Kidney epithelial cell (primary cell): ENCODE data around the gene SLC4A5. TPM values are rescaled to one million over a fixed set of nuclear protein-coding genes. Genes with fewer than 3 reads are reported as not detected.
A peak's percentile ranks its signal among the peaks of the same experiment; 100 is the strongest.

ENCODE experiments used
- DNase-seq: peaks from one replicate; pipeline ENCODE4 v3.0.0-alpha.2; 2010; ENCODE audit warnings: low read depth
- H3K27me3 ChIP-seq: 2 replicates; pipeline ENCODE4 v1.6.0; 2011; ENCODE audit warnings: low read length; ENCODE audit not compliant: control insufficient read depth, insufficient read depth
- H3K36me3 ChIP-seq: 2 replicates; pipeline ENCODE4 v1.5.1; 2011; ENCODE audit warnings: low read length; ENCODE audit not compliant: control insufficient read depth, insufficient read depth
- H3K4me3 ChIP-seq: 2 replicates; pipeline ENCODE4 v1.5.1; 2011; ENCODE audit warnings: low read depth, mild to moderate bottlenecking, control low read depth, low read length
- CTCF ChIP-seq: IDR thresholded peaks from 2 replicates; pipeline ENCODE4 v1.5.1; 2011; ENCODE audit warnings: mild to moderate bottlenecking, moderate library complexity, low read length, control low read depth, inconsistent platforms; ENCODE audit not compliant: insufficient read depth, poor library complexity, severe bottlenecking
- total RNA-seq: library from RNA; depleted of rRNA; stranded (reverse); fragments of >200 nt; gene quantifications from 2 replicates; pipeline ENCODE4 v1.2.3, GENCODE V29; 2015

SLC4A5 gene
- total RNA-seq, 1 donor from 2014 or later, result 1.8 TPM

- no peak for TF ChIP-seq CTCF
- Histone ChIP-seq H3K27me3 (no peaks in the 10 kb centered on the region), H3K36me3 (peaks cover 3% of the 10 kb centered on the region), H3K4me3 (peak within 1 kb of the TSS; percentile 27)
- DNase-seq, result peak; percentile 26
Observed at GRCh38 chr2:74379851-74380789, 36.9 kb upstream of the SLC4A5 start, which contains the start of gene DCTN1. Gene DCTN1 (minus strand): TSS chr2:74380311. CDS start chr2:74380037, 274 bp downstream.

DNA sequence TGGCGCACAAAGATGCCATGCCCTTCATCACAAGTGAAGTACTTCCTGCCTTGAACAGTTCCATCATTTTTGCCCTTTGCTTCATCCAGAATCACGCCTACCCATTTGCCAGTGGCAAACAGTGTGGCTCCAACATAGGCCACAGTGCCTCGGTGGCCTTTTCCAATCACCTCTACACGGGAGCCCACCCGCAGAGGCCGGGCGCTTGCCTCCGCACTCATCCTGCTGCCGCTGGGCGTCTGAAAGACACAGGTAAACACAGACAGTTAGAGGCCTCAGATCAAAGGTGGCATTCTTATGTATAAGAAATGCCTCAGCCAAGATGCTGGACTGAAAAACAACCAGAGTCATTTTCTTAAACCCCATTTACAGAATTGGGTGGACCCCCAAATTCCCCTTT lies 34.8 kb upstream of the SLC4A5 start:
- Histone ChIP-seq H3K36me3 (peaks cover 3% of the 10 kb centered on the region), H3K4me3 (no peak overlapping the region), H3K27me3 (no peaks in the 10 kb centered on the region)
- no peak for DNase-seq
- no peak for TF ChIP-seq CTCF

GRCh38 chr2:74375838-74376237 lies 32.6 kb upstream of the SLC4A5 start:
- Histone ChIP-seq H3K36me3 (peaks cover 3% of the 10 kb centered on the region), H3K27me3 (no peaks in the 10 kb centered on the region), H3K4me3 (no peak overlapping the region)
- TF ChIP-seq CTCF, result no peak
- DNase-seq, result no peak

- TF ChIP-seq CTCF, result no peak
- peak overlapping the region; percentile 46 for H3K4me3 ChIP-seq
- H3K27me3 ChIP-seq, result no peaks in the 10 kb centered on the region
- peaks cover 4% of the 10 kb centered on the region for H3K36me3 ChIP-seq
- peak; percentile 65 for DNase-seq
Observed at GRCh38 chr2:74374509-74375205, 31.4 kb upstream of the SLC4A5 start.

DNA sequence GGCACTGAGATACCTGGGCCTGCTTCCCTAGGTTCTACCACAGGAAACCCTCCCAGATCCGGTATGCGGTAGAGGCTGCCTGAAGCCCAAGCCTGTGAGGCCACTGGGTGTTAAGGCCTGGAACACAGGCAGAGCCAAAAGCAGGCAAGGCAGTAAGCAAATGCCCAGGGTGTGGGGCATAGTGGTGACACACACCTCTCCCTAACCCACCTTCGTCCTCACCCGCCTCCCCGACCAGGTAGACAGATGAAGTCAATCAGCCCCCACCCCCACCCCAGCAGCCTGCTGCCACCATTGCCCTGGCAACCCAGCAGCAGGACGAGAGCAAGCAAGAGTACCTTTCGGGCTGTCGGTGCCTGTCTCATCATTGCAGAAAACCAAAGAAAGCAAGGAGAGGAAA lies 30.8 kb upstream of the SLC4A5 start:
- Histone ChIP-seq H3K27me3 (no peaks in the 10 kb centered on the region), H3K4me3 (peak overlapping the region; percentile 46), H3K36me3 (peaks cover 6% of the 10 kb centered on the region)
- no peak for DNase-seq
- TF ChIP-seq CTCF, result no peak
